ENCODE data around the gene SUN1.

DNA sequence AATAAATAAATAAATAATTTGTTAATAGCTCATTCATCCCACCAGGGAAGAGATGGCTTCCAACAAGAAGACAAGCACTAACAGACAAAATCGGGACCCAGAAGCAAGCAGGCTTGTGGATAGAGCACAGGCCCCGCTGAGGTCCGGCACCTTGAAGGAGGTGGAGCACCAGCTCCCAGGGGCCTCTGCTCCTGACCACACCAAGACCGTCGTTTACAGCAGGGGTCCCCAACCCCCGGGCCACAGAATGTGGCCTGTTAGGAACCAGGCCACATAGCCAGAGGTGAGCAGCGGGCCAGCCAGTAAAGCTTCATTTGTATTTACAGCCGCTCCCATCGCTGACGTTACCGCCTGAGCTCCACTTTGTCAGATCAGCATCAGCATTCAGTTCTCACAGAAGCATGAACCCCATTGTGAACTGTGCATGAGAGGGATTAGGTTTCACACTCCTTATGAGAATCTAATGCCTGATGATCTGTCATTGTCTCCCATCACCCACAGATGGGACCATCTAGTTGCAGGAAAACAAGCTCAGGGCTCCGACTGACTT, 33.3 kb upstream of the SUN1 start:
- no peak for TF ChIP-seq TAF7 (tag; IDR thresholded peaks at IDR 0.05)
- no peak for TF ChIP-seq ZNF586 (CRISPR knock-in tag; conservative IDR thresholded peaks at IDR 0.05)
- TF ChIP-seq MEF2A (IDR thresholded peaks at IDR 0.05; ENCODE audit: control insufficient read depth, low read depth, low read length) = no peak
- no peak for TF ChIP-seq SMAD3 (CRISPR knock-in tag; conservative IDR thresholded peaks at IDR 0.05)
- no peak for TF ChIP-seq CTCF (IDR thresholded peaks at IDR 0.05 in 2 of 3, conservative IDR thresholded peaks at IDR 0.05 in 1 of 3; ENCODE audit: insufficient read depth in 2 of 3, low read depth in 1 of 3, low read length in 3 of 3)
- no peak for TF ChIP-seq RAD21 (CRISPR knock-in tag; conservative IDR thresholded peaks at IDR 0.05 in 1 of 2, IDR thresholded peaks at IDR 0.05 in 1 of 2)
- TF ChIP-seq MYBL2 (IDR thresholded peaks at IDR 0.05; ENCODE audit: low read depth) = no peak
- TF ChIP-seq MYBL2 (CRISPR knock-in tag; IDR thresholded peaks at IDR 0.05; ENCODE audit: borderline replicate concordance) = no peak
- no peak for TF ChIP-seq TBP (optimal IDR thresholded peaks at IDR 0.05; ENCODE audit: low read depth, low read length)
- no peak for TF ChIP-seq ZNF644 (tag; IDR thresholded peaks at IDR 0.05; ENCODE audit: low read depth)
- TF ChIP-seq EP300 (IDR thresholded peaks at IDR 0.05; ENCODE audit: low read length) = no peak
- TF ChIP-seq XRCC3 (IDR thresholded peaks at IDR 0.05) = no peak
- no peak for TF ChIP-seq FOXP1 (CRISPR knock-in tag; IDR thresholded peaks at IDR 0.05)
- no peak for TF ChIP-seq SMC3 (conservative IDR thresholded peaks at IDR 0.05; ENCODE audit: insufficient read depth, low read depth, low read length)
